Peyer's patch (tissue), 4 donors: ENCODE measurements around the gene NGFR. TPM values are rescaled to one million over a fixed set of nuclear protein-coding genes. Genes with fewer than 3 reads are reported as not detected.

Experiments
- DNase-seq, 3 donors: peaks; one replicate each; pipeline ENCODE4 v3.0.0-alpha.2; 2017 to 2019
- H3K27ac ChIP-seq, 4 donors: fragments of 200-600 bp; sonication (generic); one replicate each; pipeline ENCODE4 v1.5.1; 2016 to 2019
- H3K27me3 ChIP-seq, 2 donors: fragments of 200-600 bp; sonication (generic); one replicate each; pipeline ENCODE4 v1.5.1; 2019
- H3K36me3 ChIP-seq, 3 donors: fragments of 200-600 bp; sonication (generic); one replicate each; pipeline ENCODE4 v1.5.1; 2016 to 2019
- H3K4me1 ChIP-seq, 4 donors: fragments of 200-600 bp; sonication (generic); one replicate each; pipeline ENCODE4 v1.5.1; 2016 to 2019
- H3K4me3 ChIP-seq, 4 donors: fragments of 200-600 bp; sonication (generic); 1 replicate in 3 of 4; 2 replicates in 1 of 4; pipeline ENCODE4 v1.5.1; 2016 to 2019; ENCODE audit warnings: mild to moderate bottlenecking in 1 of 4
- H3K9me3 ChIP-seq, 4 donors: fragments of 200-600 bp; sonication (generic); one replicate each; pipeline ENCODE4 v1.5.1; 2016 to 2019; ENCODE audit warnings: mild to moderate bottlenecking in 1 of 4
- CTCF ChIP-seq, 6 experiments: fragments of 450-650 bp in 4 of 6; fragments of 200-600 bp in 2 of 6; sonication (generic) in 1 of 6; IDR thresholded peaks; one replicate each; pipeline ENCODE4 v1.5.1; 2017 to 2019; ENCODE audit warnings: antibody characterized with exemption in 6 of 6, mild to moderate bottlenecking in 3 of 6, moderate library complexity in 1 of 6
- POLR2A ChIP-seq, 2 donors: fragments of 450-650 bp; IDR thresholded peaks; one replicate each; pipeline ENCODE4 v1.5.1; 2017; ENCODE audit warnings: antibody characterized with exemption in 2 of 2, mild to moderate bottlenecking in 2 of 2, moderate library complexity in 2 of 2
- total RNA-seq, 4 donors: library from RNA; depleted of rRNA; stranded (reverse); fragments of >200 nt; gene quantifications; one replicate each; pipeline ENCODE4 v1.1.0, GENCODE V29; 2016

Gene NGFR
- total RNA-seq, 4 donors from 2014 or later, result 0.70 to 1.9 (median 1.5) TPM; not detected in 1

GRCh38 chr17:49515196-49515770, 20.2 kb downstream of the NGFR start:
- Histone ChIP-seq H3K4me3 (no peak overlapping the region), H3K27ac (peak overlapping the region; percentile 19 to 73 (median 50)), H3K4me1 (peaks cover 0 to 23% (median 5%) of the 10 kb centered on the region in 4 donors), H3K9me3 (no peaks in the 10 kb centered on the region), H3K36me3 (no peaks in the 10 kb centered on the region), H3K27me3 (no peaks in the 10 kb centered on the region)
- TF ChIP-seq POLR2A (IDR thresholded peaks at IDR 0.05) (no peak), CTCF (IDR thresholded peaks at IDR 0.05) (no peak)
- DNase-seq, result peak in 2 of 3 donors; percentile 38 to 80

GRCh38 chr17:49516180-49516579, 21.1 kb downstream of the NGFR start:
- Histone ChIP-seq H3K4me3 (no peak overlapping the region), H3K27me3 (no peaks in the 10 kb centered on the region), H3K4me1 (peaks cover 0 to 23% (median 5%) of the 10 kb centered on the region in 4 donors)

GRCh38 chr17:49518346-49519078, 23.4 kb downstream of the NGFR start:
- Histone ChIP-seq H3K9me3 (no peaks in the 10 kb centered on the region), H3K4me1 (peaks cover 0 to 23% (median 5%) of the 10 kb centered on the region in 4 donors), H3K27me3 (no peaks in the 10 kb centered on the region), H3K4me3 (no peak overlapping the region), H3K27ac (no peak overlapping the region), H3K36me3 (no peaks in the 10 kb centered on the region)
- TF ChIP-seq CTCF (IDR thresholded peaks at IDR 0.05), result no peak
- no peak for TF ChIP-seq POLR2A (IDR thresholded peaks at IDR 0.05)
- DNase-seq, result peak in 1 of 3 donors; percentile 18

More at GRCh38 chr17:49516180-49516579, 21.1 kb downstream of the NGFR start:
- no peaks in the 10 kb centered on the region for H3K36me3 ChIP-seq
- no peak for DNase-seq
- TF ChIP-seq CTCF (IDR thresholded peaks at IDR 0.05) (no peak), POLR2A (IDR thresholded peaks at IDR 0.05) (no peak)
- H3K27ac ChIP-seq, result peak overlapping the region in 3 of 4 donors; percentile 36 to 73 (median 65)
- no peaks in the 10 kb centered on the region for H3K9me3 ChIP-seq

GRCh38 chr17:49519781-49520180, 24.7 kb downstream of the NGFR start:
- no peaks in the 10 kb centered on the region for H3K9me3 ChIP-seq
- H3K4me1 ChIP-seq, result peaks cover 0 to 17% (median 5%) of the 10 kb centered on the region in 4 donors
- no peak for TF ChIP-seq CTCF (IDR thresholded peaks at IDR 0.05)
- no peak for TF ChIP-seq POLR2A (IDR thresholded peaks at IDR 0.05)
- H3K36me3 ChIP-seq, result no peaks in the 10 kb centered on the region
- H3K27me3 ChIP-seq, result no peaks in the 10 kb centered on the region
- H3K27ac ChIP-seq, result no peak overlapping the region
- H3K4me3 ChIP-seq, result no peak overlapping the region
- peak in 1 of 3 donors; percentile 30 for DNase-seq

GRCh38 chr17:49520386-49521087, 25.4 kb downstream of the NGFR start:
- H3K27ac ChIP-seq, result no peak overlapping the region
- no peaks in the 10 kb centered on the region for H3K36me3 ChIP-seq
- H3K9me3 ChIP-seq, result no peaks in the 10 kb centered on the region
- DNase-seq, result peak in 1 of 3 donors; percentile 30
- no peak overlapping the region for H3K4me3 ChIP-seq
- H3K4me1 ChIP-seq, result peaks cover 0 to 11% (median 3%) of the 10 kb centered on the region in 4 donors
- no peaks in the 10 kb centered on the region for H3K27me3 ChIP-seq
- TF ChIP-seq POLR2A (IDR thresholded peaks at IDR 0.05) (no peak), CTCF (IDR thresholded peaks at IDR 0.05) (no peak)
